Measurements from ENCODE around the gene TRMT44.
"Not testable (repeated sequence)": the region's sequence is repeated elsewhere in the genome, so short reads cannot be mapped to it uniquely, and the experiment has no call there.

Gene TRMT44

DNA sequence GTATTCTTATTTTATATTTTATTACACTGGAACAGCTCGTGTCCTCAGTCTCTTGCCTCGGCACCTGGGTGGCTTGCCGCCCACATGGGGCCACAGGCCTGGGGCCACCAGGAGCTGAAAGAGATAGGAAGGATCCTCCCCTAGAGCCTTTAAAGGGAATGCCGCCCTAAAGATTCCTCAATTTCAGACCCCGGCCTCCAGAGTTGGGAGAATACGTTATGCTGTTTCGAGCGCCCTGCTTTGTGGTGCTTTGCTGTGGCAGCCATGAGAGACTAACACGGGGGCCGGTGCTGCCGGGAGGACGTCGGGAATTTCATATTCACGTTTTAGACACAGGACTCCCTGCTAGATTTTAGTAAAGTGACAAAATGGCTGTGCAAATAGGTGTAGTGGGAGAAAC, 33.3 kb upstream of the TRMT44 start:
- DNase-seq, result no peak

GRCh38 chr4:8407756-8408155, 32.8 kb upstream of the TRMT44 start:
- DNase-seq, result no peak

DNA sequence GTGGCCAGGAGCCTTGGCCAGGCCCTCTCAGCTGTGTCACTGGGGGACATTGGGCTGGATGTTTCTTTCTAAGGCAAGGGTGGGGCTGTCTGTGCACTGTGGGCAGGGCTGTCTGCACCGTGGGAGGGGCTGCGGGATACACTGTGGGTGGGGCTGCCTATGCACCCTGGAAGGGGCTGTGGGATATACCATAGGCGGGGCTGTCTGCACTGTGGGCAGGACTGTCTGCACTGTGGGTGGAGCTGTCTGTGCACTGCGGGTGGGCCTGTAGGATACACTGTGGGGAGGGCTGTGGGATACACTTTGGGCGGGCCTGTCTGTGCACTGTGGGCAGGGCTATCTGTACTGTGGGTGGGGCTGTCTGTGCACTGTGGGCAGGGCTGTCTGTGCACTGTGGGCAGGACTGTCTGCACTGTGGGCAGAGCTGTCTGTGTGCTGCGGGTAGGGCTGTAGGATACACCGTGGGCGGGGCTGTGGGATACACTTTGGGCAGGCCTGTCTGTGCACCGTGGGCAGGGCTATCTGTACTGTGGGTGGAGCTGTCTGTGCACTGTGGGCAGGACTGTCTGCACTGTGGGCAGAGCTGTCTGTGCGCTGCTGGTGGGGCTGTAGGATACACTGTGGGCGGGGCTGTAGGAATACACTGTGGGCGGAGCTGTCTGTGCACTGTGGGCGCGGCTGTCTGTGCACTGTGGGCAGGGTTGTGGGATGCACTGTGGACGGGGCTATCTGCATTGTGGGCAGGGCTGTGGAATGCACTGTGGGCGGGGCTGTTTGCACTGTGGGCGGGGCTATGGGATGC, 31.1 kb upstream of the TRMT44 start:
- DNase-seq, result no peak

DNA sequence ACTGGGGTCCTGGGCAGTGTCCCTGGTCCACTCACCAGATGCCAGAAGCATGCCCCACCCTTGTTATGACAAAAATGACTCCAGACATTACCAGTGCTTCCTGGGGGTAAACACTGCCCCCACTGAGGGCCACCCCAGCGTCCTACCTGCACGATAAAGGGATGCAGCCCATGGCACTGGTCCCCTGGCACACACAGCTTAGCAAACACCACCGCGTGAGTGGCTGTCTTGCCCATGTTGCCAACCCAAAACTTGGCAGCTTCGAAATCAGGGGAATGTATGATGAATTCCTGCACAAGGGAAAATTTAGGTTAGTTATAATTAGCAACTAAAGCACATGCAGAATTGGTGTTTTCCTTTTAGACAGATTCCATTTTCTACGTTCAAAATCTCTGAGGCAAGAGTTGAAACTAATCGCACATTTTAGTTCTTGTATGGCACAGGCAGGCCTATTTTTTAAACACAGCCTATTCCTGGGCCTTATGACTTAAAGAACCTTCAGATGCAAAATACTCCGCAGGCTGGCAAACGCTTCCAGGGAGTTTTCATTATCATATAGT, 30.4 kb upstream of the TRMT44 start:
- DNase-seq, result no peak

GRCh38 chr4:8410641-8411271, 29.8 kb upstream of the TRMT44 start:
- peak; percentile 1 for DNase-seq

DNA sequence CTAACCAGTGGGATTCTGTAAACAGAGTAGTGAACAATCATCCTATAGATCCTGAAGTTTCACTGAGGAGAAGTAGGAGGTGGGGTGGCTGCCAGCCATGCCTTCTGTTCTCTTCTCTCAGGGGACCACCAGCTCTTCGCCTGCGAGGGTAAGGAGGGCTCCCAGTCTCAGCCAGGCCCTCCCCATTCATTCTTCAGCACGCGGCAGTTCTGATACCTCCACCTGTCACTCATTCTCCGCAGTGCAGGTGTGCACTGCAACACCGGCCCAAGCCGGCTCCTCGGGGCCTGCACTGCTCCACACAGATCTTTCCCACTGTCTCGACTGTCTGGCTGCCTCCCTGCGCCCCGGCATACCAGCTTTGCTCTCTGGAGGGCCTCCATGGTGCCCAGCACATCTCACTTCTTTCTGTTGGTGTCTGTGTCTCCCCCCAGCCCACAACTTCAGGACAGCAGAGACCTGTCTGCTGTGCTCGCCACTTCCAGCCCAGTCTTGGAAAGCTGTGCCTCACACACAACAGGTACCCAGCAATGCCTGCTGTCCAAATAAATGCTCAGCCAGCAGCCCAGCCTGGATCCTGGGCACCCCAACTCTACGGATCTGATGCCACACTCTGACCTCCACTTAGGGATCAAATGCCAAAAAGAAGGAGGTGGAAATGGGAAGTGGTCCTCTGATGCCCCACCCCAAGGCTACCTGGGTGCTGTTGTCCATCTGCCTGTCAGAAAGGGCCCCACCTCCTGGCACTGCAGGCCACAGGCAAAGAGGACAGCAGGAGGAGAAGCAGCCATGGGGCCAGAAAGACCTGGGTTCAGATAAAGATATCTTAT, 29.0 kb upstream of the TRMT44 start:
- DNase-seq, result no peak

GRCh38 chr4:8412288-8412687, 28.3 kb upstream of the TRMT44 start:
- no peak for DNase-seq

- DNase-seq, result no peak
Observed at GRCh38 chr4:8414377-8414776, 26.2 kb upstream of the TRMT44 start.

- DNase-seq, result no peak
Observed at GRCh38 chr4:8417071-8417614, 23.4 kb upstream of the TRMT44 start.

DNA sequence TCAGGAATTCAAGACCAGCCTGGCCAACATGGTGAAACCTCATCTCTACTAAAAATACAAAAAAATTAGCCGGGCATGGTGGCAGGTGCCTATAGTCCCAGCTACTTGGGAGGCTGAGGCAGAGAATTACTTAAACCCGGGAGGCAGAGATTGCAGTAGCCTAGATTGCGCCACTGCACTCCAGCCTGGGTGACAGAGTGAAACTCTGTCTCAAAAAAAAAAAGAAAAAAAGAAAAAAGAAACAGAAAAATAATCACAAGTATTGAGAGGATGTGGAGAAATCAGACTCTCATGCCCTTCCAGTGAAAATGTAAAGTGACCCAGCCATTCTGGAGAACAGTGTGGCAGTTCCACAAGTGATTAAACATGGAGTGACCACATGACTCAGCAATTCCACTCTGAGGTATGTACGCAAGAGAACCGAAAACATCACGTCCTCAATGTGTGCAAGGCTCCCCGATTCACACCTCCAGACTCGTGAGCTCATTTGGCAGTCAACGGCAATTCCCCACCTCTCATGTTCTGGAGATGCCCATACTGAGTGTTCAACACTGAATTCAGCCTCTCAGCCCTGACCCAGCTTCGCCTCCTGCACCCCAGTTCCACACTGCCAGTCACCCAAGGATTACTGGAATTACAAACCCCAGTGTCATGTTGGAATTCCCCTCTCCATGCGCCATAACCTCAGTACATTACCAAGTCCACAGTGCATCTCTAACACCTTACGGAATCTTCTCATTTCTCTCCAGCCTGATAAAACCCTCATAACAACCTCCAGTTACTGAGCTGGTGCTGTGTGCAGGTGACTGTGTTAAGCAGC, 21.1 kb upstream of the TRMT44 start:
- DNase-seq, result no peak

DNA sequence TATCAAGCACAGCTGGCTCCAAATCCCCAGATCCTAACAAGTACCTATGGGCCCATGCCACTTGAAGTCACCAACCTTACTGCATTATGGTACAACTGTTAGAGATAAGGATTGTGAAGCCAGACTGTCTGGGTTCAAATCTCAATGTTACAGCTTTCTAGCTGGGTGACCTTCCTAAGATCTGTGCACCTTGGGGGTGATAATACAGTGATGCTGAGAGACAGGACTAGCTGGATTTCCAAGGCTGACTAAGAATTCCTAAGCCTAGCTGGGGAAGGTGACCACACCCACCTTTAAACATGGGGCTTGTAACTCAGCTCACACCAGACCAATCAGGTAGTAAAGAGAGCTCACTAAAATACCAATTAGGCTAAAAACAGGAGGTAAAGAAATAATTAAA, 20.4 kb upstream of the TRMT44 start:
- not testable (repeated sequence) for DNase-seq

DNA sequence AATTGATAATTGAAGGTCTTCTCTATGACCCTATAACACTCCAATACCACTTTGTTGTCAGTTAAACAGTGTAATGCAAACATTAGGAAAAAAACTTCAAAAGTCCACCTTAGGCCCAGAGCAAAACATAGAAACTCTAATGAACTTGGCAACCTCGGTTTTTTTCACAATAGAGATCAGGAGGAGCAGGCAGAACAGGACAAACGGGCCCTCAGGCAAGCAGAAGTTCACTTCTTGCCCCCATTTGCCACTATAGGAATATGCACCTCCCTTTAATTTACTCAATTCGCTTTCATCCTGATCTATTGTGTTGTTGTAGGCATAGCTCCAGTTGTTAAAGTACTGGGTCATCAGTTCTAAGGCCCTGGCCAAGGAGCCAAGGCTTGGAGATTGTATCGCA, 18.2 kb upstream of the TRMT44 start:
- no peak for DNase-seq

- no peak for DNase-seq
Observed at GRCh38 chr4:8422786-8423185, 17.8 kb upstream of the TRMT44 start.

- DNase-seq, result no peak
Observed at GRCh38 chr4:8427262-8427661, 13.3 kb upstream of the TRMT44 start.

DNA sequence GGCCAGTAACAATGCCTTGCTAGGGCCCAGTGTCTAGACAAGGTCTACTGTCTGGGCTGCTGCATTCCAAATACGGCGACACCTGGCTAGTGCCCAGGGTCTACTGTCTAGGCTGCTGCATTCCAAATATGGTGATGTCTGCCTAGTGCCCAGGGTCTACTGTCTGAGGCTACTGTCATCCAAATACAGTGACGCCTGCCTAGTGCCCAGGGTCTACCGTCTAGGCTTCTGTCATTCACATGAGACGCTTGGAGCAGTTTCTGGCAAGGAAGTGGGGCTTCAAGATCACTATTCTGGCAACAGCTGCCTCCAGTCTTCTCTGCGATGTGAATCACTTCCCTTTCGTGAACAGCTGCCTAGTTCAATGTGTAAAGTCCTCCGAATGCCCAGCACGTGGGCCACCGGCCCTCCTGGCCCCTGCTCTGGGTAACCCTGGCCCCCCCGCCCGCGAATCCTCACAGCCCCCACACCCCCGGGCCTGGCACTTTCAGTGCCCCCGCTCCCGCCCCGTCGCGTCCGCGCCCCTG, 12.8 kb upstream of the TRMT44 start:
- peak; percentile 18 for DNase-seq

- DNase-seq, result peak; percentile 55
Observed at GRCh38 chr4:8428288-8429097, 12.1 kb upstream of the TRMT44 start.

GRCh38 chr4:8431553-8431952, 9.0 kb upstream of the TRMT44 start:
- DNase-seq, result no peak

DNA sequence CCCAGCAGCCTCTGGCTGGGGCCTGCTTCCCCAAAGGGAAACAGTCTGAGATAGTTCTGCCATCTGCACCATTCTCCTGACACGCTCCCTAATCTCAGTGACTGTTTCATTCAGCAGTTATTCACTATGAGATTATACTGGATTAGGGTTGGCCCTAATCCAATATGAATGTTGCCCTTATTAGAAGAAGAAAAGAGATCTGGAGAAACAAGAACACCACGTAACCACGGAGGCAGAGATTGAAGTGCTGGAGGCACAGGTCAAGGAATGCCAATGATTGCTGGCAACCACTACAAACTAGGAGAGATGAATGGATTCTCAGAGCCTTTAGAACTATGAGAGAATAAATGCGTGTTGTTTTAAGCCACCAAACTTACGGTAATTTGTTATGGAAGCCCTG, 7.4 kb upstream of the TRMT44 start:
- no peak for DNase-seq

DNA sequence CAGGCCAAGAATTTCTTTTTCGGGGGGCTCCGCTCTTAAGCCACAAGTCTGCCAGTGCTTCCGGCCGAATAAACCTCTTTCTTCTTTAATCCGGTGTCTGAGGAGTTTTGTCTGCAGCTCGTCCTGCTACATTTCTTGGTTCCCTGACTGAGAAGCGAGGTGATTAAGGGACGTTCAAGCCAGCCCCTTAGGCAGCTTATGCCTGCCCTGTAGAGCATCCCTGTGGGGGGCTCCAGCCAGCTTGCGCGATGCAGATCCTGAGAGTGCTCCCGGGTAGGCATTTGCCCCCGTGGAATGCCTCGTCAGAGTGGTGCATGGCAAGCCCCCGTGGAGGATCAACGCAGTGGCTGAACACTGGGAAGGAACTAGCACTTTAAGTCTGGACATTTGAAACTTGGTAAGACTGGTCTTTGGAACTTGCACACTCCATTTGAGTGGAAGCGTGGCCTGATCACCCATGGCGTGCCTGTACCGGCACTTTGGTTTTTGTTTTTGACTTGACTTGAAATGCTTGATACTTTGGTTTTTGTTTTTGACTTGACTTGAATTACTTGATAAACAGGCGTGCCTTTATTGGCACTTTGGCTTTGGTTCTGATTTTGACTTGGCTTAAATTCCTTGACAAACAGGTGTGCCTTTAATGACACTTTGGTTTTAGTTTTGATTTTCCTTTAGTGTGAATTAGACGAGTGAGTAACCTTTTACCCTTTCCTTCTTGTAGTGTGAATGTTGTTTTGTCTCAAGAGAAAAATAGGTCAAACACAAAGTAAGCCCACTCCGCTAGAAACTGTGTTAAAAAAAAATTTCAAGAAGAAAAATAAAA, 6.1 kb upstream of the TRMT44 start:
- DNase-seq, result no peak

DNA sequence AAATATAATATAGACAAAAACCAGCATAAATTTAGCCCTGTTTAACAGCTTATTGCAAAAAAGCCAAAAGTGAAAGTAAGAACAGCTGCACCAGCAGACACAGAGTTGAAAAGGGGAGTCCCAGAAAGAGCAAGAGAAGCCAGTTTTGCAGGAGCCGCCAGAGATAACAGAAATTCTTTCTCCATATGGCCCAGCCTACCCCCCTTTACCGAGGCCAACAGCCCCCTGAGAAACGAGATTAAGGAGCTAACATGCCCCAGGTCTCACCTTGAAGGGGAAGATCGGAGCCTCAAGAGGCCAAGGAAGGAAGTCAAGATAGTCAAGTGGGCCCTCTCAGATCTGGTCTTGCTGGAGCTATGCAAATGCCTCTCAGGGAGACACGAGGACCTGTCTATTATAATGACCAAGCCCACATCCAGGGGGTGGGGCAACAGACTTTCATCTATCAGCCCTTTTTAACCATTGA, 4.9 kb upstream of the TRMT44 start:
- no peak for DNase-seq
